Gastroesophageal sphincter (tissue), 3 donors: Measurements from ENCODE around the gene BICRAL.
"Not testable (repeated sequence)": the region's sequence is repeated elsewhere in the genome, so short reads cannot be mapped to it uniquely, and the experiment has no call there.

ENCODE experiments used
- CTCF ChIP-seq, 4 experiments: fragments of 200-600 bp in 2 of 4; fragments of 450-650 bp in 2 of 4; sonication (generic) in 1 of 4; IDR thresholded peaks; one replicate each; pipeline ENCODE4 v1.5.1; 2017 to 2019; ENCODE audit warnings: antibody characterized with exemption in 4 of 4, mild to moderate bottlenecking in 2 of 4, moderate library complexity in 2 of 4
- POLR2AphosphoS5 ChIP-seq: sonication (generic); formaldehyde crosslinking; IDR thresholded peaks from one replicate; pipeline ENCODE4 v1.6.1; 2017; ENCODE audit warnings: antibody characterized with exemption

DNA sequence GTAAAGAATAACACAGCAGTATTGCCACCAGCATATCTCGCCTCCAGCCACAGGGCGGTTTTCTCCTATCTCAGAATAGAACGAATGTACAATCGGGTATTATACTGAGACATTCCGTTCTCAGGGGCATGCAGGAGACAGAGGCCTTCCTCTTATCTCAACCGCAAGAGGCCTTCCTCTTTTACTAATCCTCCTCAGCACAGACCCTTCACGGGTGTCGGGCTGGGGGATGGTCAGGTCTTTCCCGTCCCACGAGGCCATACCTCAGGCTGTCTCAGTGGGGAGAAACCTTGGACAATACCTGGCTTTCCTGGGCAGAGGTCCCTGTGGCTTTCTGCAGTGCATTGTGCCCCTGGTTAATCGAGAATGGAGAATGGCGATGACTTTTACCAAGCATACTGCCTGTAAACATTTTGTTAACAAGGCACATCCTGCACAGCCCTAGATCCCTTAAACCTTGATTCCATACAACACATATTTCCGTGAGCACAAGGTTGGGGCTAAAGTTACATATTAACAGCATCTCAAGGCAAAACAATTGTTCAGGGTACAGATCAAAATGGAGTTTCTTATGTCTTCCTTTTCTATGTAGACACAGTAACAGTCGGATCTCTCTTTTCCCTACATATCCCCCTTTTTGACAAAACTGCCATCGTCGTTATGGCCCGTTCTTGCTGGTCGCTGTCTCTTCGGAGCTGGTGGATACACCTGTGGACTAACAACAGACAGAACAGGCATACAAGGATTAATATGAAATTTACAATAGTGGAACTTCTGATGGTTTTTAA is 112.4 kb downstream of the BICRAL start:
- not testable (repeated sequence) for TF ChIP-seq CTCF (IDR thresholded peaks at IDR 0.05); POLR2AphosphoS5
